GM20431 (cell line): Measurements from ENCODE around the gene SYNPO2.

Experiments used
- in situ Hi-C: fragments of 300-500 bp; cut with MseI, MboI; formaldehyde crosslinking; loops from one replicate; pipeline ENCODE4 v1.15.0; 2020; ENCODE audit warnings: low sequenced_read_pairs; ENCODE audit not compliant: unreplicated experiment

The SYNPO2 gene, protein sequence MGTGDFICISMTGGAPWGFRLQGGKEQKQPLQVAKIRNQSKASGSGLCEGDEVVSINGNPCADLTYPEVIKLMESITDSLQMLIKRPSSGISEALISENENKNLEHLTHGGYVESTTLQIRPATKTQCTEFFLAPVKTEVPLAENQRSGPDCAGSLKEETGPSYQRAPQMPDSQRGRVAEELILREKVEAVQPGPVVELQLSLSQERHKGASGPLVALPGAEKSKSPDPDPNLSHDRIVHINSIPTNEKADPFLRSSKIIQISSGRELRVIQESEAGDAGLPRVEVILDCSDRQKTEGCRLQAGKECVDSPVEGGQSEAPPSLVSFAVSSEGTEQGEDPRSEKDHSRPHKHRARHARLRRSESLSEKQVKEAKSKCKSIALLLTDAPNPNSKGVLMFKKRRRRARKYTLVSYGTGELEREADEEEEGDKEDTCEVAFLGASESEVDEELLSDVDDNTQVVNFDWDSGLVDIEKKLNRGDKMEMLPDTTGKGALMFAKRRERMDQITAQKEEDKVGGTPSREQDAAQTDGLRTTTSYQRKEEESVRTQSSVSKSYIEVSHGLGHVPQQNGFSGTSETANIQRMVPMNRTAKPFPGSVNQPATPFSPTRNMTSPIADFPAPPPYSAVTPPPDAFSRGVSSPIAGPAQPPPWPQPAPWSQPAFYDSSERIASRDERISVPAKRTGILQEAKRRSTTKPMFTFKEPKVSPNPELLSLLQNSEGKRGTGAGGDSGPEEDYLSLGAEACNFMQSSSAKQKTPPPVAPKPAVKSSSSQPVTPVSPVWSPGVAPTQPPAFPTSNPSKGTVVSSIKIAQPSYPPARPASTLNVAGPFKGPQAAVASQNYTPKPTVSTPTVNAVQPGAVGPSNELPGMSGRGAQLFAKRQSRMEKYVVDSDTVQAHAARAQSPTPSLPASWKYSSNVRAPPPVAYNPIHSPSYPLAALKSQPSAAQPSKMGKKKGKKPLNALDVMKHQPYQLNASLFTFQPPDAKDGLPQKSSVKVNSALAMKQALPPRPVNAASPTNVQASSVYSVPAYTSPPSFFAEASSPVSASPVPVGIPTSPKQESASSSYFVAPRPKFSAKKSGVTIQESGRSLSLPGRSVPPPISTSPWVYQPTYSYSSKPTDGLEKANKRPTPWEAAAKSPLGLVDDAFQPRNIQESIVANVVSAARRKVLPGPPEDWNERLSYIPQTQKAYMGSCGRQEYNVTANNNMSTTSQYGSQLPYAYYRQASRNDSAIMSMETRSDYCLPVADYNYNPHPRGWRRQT

DNA sequence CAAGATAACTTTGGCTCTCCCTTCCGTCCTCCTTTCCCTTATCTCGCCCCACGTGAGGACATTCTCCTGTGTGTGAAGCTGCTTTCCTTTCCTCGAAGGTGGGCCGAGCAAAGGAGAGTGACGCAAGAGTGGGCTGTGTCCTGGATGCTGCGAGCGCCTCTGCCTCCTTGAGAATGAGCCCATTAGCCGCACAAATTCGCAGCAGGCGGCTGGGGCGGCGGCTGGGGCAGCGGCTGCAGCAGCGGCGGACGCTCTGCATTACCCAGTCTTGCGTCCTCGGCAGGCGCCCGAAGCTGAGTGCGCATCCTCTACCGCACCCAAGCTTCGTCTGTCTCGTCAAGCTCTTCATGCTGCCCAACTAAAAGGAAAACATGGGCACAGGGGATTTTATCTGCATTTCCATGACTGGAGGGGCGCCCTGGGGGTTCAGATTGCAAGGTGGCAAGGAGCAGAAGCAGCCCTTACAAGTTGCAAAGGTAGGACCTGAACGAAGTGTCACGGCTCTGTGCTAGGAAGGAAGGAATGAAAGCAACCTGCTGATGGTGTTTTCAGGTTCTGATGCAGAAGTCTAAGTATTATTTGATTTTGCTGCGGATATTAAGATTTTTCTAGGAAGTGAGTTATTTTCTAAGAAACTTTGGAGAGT, at the start of gene SYNPO2:
TSS of gene SYNPO2 (plus strand) at position 189 of the 646 bp plus-strand sequence. CDS start at position 372, 183 bp downstream.
- in situ Hi-C loops = no loop called here

DNA sequence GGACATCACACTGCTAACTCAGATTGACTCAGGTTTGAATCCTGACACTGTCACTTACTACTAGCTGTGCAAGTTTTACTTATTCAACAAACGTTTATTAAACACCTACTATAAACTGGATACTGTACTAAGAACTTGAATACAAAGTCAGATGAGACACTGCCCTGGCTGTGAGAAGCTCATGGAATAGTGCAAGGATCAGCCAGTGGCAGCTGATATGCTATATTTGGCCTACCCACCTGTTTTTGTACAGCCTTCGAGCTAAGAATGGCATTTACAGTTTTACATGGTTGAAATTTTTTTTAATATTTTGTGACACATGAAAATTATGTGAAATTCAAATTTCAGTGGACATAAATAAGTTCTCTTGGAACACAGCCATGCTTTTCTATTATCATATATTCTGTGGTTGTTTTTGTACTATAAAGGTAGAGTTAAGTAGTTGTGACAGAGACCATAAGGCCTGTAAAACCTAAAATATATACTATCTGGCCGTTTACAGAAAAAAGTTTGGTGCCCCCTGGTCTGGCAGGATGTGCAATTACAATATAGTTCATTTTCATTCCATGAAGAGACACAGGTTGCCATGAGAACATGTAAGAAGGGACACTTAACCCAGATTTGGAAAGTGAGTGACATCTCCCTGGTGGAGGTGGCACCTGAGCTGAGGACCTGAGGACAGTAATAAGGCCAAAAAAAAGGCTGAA, 49.3 kb upstream of the SYNPO2 start:
- in situ Hi-C loops = no loop called here

DNA sequence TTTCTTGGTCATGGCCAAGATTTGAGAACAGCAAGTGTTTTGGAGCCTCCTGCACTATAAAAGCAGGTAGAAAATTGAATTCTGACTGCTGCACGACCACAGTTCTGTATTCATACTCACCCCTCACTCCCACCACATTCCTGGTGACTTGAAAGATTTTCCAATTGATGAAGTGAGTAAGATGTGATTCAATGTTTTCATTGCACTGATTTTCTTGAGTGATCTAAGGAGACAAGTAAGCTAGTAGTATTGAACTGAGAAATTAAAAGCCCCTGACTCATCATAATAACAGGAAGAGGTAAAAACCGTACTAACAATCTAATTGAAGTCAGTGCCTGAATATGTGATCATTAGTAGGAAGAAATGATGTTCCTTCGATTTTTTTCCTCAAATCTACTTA, 46.6 kb upstream of the SYNPO2 start:
- in situ Hi-C loops = no loop called here

DNA sequence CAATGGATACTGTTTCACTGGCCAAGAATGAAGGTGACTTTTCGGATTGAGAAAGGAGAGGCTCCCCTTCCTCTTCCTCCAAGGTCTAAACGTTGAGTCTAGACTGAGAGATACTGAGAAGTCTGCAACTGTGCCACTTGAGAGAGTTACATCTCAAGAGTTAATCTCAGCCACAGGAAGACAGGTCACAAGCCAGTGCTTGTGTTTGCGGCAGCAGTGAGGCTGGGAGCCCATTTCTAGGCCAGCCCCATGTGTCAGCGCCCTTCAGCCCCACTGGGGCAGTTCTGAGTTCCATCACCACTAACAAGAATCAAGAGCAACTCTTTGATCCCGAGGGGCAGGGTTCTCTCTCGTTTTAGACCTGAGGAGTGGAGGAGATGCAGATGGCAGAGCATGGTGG, 45.4 kb upstream of the SYNPO2 start:
- in situ Hi-C loops = no loop called here

DNA sequence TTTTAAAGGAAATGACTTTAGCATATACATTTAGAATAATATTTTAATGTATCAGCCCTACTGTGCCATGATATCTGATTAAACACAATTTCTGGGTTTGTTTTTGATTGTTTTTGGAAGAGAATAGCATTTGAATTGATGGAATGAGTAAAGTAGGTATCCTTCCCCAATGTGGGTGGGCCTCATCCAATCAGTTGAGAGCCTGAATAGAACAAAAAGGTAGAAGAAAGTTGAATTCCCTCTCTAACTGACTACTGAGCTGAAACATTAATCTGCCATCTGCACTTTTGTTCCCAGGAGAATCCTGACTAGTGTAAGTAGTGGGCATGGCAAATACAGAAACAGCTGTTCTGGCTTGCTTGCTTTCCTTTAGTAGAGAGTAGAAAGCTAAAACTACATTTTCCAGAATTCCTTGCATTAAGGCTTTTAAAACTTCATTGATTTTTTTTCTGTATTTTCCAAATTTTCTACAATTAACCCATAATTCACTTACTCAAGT, 43.1 kb upstream of the SYNPO2 start:
- in situ Hi-C loops = no loop called here

DNA sequence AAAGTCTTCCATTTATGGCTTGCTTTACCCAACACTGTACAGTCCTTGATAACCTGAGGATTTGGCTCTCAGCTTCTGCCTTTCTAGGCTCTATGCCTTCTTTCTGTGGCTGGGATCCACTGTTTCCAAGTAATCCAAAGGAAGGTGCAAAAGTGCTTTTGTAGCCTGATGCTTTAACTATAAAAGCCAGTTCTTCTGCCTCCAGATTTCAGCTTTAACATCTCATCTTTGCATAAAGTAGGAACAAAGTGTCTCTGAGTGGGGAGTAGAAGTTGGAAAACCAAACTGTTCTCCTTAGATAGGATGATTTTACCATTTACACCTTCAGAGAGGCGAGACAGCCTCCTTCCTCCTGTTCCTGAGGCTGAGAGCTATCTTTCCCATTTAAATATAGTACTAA, 41.7 kb upstream of the SYNPO2 start:
- in situ Hi-C loops = no loop called here

DNA sequence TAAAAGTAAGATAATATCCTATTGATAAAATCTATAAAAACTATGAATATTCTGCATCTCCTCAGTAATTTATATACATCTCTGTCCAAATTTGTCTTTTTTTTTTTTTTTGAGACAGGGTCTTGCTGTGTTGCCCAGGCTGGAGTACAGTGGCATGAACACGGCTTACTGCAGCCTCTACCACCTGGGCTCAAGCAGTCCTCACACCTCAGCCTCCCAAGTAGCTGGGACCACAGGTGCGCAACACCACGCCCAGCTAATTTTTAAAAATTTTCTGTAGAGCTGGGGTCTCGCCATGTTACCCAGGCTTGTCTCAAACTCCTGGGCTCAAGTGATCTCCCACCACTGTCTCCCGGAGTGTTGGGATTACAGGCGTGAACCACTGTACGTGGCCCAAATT, 40.4 kb upstream of the SYNPO2 start:
- in situ Hi-C loops = no loop called here

DNA sequence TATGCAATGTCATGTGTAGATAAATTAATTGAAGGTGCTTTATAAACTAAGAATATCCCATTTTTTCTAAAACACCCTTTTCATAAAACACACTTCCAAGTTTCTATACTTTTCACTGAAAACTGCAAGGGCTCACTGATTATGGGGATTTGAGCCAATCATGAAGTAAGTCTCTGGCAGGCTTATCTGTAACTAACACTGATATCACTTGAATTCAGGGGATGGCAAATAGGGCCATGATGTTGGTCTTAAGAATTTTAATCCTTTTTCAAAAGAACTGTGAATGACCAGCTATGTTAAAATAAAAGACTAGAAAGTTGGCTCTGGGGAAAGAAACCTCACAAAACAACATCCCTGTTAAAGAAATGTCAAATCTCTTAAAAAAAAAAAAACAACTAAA, 39.8 kb upstream of the SYNPO2 start:
- in situ Hi-C loops = no loop called here

DNA sequence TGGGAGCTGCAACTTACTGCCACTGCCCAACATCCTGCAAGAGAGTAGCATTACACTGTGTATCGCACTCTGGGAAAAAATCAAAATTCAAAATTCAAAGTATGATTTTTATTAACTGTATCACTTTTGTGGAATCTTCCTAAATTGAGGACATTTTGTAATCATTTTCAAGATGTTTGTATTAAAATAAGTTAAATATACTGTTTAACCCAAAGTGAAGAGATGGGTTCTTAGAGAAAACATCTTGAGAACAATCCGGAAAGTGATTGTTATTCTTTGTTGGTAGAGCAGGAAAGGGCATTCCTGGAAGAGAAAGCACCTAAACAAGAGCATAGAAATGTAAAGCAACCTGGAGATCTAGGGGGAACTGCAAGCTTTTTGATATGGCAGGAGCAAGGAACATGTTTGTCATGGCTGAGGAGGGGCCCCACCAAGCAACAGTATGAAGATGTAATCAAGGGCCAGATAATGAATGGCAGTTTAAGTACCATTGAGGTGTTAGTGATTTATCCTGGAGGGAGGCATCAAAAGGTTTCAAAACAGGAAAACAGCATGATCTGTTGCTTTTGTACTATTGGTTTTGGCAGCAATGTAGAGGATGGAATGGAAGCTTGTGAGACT, 38.7 kb upstream of the SYNPO2 start:
- in situ Hi-C loops = no loop called here

DNA sequence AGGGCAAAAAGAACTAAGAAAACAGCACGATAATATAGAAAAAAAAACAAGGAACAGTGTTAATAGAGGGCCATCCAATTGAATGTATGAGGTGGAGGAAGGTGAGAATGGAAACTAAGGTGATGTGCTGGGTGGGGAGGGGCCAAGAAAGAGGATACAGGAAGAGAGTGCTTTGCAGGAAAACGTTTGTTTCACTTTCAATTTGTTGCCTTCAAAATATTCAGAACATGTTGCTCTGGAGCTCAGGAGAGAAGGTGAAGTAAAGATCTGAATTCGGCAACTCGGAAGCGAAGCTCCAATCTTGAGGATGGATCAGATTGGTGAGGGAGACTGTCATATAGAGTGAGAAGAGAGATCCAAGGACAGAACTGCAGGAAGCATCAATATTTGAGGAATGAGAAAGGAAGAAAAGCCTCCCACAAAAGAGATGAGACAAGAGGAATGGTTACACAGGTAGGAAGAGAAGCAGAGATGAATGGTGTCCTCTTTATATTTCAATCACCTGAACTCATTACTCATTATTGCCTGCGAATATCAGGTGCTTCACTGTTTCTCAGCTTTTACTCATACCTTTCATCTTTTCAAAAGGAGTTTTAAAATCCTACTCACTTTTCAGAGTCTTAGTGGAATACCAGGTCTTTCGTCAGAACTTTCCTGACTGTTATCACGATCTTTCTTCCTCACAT, 38.0 kb upstream of the SYNPO2 start:
- in situ Hi-C loops = no loop called here

DNA sequence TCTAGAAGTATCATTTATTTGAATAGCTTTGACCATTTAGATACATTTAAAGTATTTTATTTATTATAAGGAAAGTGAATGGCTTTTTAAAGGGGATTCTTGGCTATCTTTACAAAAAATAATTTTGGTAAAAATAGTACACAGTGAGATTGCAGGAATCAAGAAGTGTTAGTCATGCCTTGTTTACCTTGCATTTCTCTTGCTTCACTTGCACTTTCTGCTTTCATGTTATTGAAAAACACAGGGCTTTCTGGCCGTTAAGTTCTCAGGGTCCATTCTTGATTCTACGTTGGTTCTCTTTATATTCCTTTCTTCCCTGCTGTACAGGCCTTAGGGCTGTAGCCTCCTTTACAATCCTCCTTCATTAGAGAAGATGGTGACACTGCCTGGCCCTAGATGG, 30.9 kb upstream of the SYNPO2 start:
- in situ Hi-C loops = no loop called here

DNA sequence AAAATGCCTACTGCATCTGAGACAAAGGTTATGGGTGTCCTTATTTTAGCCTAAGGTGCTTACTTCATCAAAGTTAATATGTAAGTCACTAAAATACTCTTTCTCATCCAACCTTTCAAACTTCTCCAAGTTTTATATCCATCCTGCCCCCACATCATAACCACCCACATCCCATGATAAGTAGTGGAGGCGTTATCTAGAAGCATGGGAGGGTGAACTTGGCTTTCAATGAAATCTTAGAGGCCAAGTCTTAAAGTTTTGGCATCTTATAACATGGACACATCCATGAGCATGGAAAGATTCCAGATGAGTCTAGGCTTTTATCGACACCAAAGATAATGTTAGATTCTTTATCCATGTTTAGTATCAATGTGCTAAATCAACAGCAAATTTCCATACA, 29.9 kb upstream of the SYNPO2 start:
- in situ Hi-C loops = no loop called here

DNA sequence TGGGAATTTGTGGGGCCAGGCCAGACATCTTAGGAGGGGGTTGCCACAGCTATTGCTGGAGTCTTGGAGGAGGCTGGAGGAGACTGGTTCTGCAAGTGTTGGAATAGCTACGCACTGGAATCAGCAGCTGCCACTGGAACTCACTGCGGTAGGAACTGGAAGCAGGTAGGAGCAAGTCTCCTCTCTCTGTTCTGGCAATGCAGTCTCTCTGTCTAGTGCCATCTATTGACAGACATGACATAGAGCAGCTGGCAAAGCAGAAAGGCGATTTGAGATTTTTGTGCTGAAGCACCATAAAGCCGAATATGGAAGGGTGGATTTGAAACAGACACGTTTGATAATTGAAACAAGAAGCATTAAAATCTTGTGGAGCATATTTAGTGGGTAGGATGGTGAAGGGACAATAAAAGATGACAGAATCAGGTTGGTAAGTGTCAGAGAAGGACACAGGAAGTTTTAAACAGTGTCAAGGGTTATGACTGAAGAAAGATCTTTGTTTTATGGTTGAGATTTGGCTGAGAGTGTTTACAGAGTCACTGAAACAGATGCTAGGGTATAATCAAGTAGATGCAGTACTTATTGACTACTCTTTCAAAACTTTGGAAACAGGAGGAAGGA, 23.5 kb upstream of the SYNPO2 start:
- in situ Hi-C loops = no loop called here

DNA sequence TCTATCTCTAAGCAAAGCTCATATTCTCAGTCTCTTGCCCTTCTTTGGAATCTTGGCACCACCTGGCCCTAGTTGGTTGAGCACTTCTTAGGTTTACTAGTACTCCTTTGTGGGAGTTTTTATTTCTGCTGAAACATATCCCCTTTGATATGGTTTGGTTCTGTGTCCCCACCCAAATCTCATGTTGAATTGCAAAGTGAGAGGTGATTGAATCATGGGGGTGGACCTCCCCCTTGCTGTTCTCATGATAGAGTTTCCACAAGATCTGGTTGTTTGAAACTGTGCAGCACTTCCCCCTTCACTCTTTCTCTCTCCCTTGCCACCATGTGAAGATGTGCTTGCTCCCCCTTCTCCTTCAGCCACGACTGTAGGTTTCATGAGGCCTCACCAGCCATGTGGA, 22.2 kb upstream of the SYNPO2 start:
- in situ Hi-C loops = no loop called here

DNA sequence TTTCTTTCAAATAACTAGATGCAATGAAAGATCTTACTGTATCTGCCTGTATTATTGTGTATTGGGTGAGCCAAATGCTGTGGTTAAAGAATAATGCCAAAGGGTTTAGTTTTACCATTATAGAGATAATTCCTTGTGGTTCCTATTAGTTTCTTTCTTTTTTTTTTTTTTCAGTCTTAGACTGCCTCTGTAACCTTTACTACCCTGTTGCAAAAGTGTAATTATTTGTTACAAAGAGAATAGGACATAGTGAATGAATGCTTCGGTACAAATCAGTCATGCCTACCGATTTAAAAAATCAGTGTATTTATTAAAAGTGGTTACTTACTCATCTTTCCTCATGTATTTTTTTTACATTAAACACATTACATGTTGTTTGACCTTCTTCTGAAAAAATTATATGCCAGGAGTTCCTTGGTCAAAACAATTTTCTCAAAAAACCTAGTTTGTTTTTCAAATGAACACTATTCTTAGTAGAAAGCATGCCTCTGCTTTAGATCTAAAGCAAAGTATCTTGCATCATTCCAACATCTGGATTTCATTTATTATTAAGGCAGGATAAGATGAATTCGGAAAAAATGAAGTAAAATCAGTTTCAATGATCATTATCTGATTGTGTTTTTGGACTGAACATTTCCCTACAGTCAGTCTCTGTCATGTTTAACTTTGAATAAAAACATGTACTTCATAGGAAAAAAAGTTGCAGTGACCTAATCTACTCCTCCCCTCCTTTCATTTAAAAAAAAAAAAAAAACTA, 21.2 kb upstream of the SYNPO2 start:
- in situ Hi-C loops = no loop called here

DNA sequence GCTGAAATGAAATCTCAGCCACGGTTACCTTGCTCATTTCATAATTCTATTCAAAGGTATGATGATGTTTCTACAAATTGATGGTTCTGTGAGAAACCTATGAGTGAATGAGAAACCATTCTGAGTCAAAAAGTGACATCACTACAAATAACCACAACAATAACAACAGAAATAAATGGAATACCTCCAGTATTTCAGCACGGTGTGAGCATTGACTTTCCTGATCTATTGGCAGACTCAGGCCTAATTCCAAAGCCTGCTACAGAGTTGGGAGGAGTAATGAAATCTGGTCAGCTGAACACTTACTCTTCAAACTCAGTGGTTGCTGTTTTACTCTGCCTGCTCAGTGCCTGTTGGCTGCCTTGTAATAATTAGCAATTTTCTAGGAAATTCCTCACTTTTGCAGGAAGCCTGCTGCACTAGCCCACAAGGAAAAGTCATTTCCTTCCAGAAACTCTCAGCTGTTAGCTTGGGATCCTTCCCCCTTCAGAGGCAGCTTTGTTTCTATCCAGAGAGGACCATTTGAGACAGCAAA, 18.8 kb upstream of the SYNPO2 start:
- in situ Hi-C loops = no loop called here

DNA sequence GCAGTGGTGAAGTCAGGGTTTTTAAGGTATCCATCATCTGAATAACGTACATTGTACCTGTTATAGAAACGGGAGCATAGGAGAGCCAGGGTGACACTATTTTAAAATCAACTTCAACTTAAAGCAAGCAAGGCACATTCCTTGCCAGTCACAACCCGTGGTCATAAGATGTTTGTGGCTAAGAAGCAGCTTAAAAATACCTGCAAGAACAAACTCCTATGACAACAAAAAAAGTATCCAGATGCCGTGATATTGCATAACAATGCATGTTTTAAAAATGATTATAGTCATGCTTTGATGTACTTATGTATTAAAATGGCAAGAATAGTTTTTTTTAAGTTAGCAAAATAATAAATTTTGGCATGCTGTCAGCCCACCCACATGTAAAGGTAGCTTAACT, 16.5 kb upstream of the SYNPO2 start:
- in situ Hi-C loops = no loop called here
